GM19351 (cell line): ENCODE measurements around the gene HPSE2.

Experiments used
- ATAC-seq: cut with Tn5 transposase; IDR thresholded peaks from one replicate; pipeline ENCODE4 v1.9.1; 2021; ENCODE audit warnings: mild to moderate bottlenecking, moderate library complexity; ENCODE audit not compliant: unreplicated experiment

Gene HPSE2

GRCh38 chr10:98628206-98628605 is 607.4 kb downstream of the HPSE2 start:
- no peak for ATAC-seq

GRCh38 chr10:98627711-98628110 is 607.9 kb downstream of the HPSE2 start:
- ATAC-seq: no peak

- no peak for ATAC-seq
Measured at GRCh38 chr10:98624963-98625362, 610.7 kb downstream of the HPSE2 start.

GRCh38 chr10:98623176-98623575 is 612.5 kb downstream of the HPSE2 start:
- no peak for ATAC-seq

GRCh38 chr10:98621630-98622029 is 614.0 kb downstream of the HPSE2 start:
- ATAC-seq: no peak

GRCh38 chr10:98620503-98620902 is 615.1 kb downstream of the HPSE2 start:
- no peak for ATAC-seq

- peak; percentile 45 for ATAC-seq
Measured at GRCh38 chr10:98619446-98619845, 616.2 kb downstream of the HPSE2 start.

- ATAC-seq: no peak
Measured at GRCh38 chr10:98617906-98618520, 617.6 kb downstream of the HPSE2 start.

- ATAC-seq: no peak
Measured at GRCh38 chr10:98613446-98613845, 622.2 kb downstream of the HPSE2 start.

GRCh38 chr10:98611436-98611835 is 624.2 kb downstream of the HPSE2 start:
- no peak for ATAC-seq

GRCh38 chr10:98610836-98611235 is 624.8 kb downstream of the HPSE2 start:
- no peak for ATAC-seq

- no peak for ATAC-seq
Measured at GRCh38 chr10:98610301-98610700, 625.4 kb downstream of the HPSE2 start.

- no peak for ATAC-seq
Measured at GRCh38 chr10:98609265-98609664, 626.4 kb downstream of the HPSE2 start.

- ATAC-seq: no peak
Measured at GRCh38 chr10:98608411-98608810, 627.2 kb downstream of the HPSE2 start.

- no peak for ATAC-seq
Measured at GRCh38 chr10:98602224-98602623, 633.4 kb downstream of the HPSE2 start.

GRCh38 chr10:98599032-98599610 is 636.5 kb downstream of the HPSE2 start:
- no peak for ATAC-seq

- no peak for ATAC-seq
Measured at GRCh38 chr10:98596404-98596803, 639.2 kb downstream of the HPSE2 start.

GRCh38 chr10:98589691-98590090 is 646.0 kb downstream of the HPSE2 start:
- no peak for ATAC-seq

GRCh38 chr10:98589007-98589406 is 646.6 kb downstream of the HPSE2 start:
- no peak for ATAC-seq

- ATAC-seq: no peak
Measured at GRCh38 chr10:98587156-98587837, 648.4 kb downstream of the HPSE2 start.

GRCh38 chr10:98586096-98586495 is 649.6 kb downstream of the HPSE2 start:
- ATAC-seq: no peak

- no peak for ATAC-seq
Measured at GRCh38 chr10:98582363-98582762, 653.3 kb downstream of the HPSE2 start.
